HG03095 (cell line): Measurements from ENCODE around the gene OR4K17.
"Not testable (repeated sequence)": the region's sequence is repeated elsewhere in the genome, so short reads cannot be mapped to it uniquely, and the experiment has no call there.

Experiments
- ATAC-seq: cut with Tn5 transposase; IDR thresholded peaks from one replicate; pipeline ENCODE4 v1.9.1; 2021; ENCODE audit warnings: moderate library complexity; ENCODE audit not compliant: unreplicated experiment

OR4K17 gene, protein sequence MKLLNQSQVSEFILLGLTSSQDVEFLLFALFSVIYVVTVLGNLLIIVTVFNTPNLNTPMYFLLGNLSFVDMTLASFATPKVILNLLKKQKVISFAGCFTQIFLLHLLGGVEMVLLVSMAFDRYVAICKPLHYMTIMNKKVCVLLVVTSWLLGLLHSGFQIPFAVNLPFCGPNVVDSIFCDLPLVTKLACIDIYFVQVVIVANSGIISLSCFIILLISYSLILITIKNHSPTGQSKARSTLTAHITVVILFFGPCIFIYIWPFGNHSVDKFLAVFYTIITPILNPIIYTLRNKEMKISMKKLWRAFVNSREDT

DNA sequence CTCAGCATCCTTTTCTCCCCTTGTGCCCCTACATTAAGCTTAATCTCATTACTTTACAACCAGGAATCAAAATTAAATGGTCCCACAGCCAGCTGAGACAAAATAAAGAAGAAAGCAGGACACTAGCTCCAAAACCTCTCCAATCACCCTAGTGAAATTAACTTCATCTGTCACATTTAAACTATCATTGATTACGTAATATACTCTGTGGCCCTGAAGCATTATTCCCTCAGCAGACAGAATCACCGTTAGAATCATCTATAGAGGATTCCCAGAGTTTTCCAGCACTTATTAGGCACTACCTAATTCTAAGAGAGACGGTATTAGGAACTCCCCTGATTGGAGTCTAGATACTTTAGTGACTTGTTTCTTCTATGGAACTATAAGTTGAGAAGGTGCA lies at the start of gene OR4K17:
TSS of gene OR4K17 (plus strand) at position 302 of the 400 bp plus-strand sequence. CDS start 6,761 bp downstream, outside the sequence.
- no peak for ATAC-seq

DNA sequence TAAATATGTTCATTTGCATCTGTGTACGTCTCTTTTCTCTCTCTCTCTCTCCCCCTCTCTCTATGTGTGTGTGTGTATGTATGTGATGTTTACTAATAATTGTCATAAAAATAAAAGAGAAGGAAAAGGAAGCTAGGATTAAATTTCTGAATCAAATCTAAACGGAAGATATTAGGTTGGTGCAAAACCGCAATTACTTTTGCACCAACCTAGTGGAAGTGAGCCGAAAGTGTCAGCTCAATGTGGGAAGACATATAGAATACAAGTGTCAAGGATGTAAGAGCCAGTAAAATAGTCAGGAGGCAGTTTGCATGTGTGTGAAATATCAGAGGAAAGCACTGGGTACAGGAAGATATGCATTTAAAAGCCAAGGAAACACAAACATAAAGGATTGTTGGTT lies 18.5 kb upstream of the OR4K17 start:
- no peak for ATAC-seq

DNA sequence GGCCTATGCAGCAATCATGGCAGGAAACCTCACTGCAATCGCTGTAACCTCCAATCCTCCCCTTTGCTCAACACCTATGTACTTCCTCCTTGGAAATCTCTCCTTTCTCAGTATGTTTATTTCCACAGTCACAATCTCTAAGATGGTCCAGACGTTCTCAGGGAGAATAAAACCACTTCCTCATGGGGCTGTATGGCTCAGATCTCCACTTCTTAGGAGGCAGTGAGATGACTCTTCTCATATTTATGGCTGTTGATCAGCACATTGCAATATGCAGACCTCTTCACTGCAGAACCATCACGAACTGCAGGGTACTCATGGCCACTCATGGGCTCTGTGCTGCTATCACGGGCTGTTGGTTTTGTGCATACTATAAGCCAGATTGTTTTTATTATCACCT lies 17.1 kb upstream of the OR4K17 start:
- ATAC-seq: no peak

DNA sequence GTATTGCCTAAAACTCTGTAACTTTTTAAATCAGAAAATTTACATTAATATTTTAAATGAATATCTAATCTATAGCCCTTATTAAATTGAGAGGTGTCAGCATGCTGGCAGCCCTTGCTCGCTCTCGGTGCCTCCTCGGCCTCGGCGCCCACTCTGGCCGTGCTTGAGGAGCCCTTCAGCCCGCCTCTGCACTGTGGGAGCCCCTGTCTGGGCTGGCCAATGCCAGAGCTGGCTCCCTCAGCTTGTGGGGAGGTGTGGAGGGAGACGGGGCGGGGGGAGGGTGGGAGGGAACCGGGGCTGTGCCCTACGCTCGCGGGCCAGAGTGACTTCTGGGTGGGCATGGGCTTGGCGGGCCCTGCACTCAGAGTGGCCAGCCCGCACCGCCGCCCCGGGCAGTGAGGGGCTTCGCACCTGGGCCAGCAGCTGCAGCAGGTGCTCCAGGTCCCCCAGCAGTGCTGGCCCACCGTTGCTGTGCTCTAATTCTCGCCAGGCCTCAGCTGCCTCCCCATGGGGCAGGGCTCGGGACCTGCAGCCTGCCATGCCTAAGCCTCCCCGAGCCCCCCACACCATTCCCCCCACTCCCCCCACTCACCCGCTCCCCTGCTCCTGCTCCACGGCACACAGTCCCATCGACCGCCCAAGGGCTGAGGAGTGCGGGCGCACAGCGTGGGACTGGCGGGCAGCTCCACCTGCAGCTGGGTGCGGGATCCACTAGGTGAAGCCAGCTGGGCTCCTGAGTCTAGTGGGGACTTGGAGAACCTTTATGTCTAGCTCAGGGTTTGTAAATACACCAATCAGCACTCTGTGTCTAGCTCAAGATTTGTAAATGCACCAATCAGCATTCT lies 11.4 kb upstream of the OR4K17 start:
- not testable (repeated sequence) for ATAC-seq

DNA sequence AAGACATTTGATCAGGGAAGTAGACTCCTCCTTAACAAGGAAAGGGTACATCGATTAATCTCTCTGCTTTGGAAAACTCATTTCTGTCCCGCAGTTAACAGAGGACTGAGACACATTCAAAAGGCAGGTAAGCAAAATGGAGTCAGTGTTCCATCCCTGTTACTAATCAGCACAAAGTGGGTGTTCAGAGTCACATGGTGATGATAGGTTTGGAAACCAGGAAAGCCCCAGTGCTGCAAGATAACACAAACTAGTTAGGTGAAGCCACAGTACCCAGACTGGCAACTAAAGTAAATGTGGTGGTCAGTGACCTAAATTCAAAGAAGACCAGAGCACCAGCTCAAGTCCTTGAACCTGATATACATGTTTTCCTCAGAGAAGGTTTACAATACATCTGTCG lies 1.8 kb downstream of the OR4K17 start:
- ATAC-seq: no peak

DNA sequence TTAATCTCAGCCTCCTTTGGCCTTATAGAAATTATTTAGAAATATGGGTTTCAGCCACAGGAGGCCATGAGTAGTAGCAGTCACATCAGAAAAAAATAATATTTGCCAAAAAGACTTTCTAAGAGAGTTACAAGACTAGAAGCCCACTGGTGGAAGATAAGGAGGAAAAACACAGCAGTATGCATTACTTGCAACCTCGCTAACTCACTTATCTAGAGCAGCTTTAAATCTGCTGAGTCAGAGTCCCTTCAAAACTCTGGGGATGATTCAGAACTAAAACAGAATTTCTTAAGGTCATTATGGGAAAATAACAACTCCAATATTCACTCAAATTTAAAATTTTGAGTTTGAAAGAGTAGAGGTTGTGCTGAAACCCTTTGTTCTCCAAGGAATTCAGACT lies 6.2 kb downstream of the OR4K17 start:
- ATAC-seq: no peak

DNA sequence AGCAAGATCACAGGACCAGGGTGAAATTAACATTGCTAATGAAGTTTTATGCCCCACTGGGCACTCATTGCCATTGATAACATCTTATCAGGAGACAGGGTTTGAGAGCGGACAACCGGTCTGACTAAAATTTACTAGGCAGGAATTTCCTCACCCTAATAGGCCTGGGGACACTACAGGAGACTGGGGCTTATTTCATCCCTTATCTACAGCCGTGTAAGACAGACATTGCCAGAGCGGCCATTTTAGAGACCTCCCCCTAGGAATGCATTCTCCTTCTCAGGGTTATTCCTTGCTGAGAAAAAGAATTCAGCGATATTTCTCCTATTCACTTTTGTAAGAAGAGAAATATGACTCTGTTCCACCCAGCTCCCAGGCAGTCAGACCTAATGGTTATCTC lies 8.3 kb downstream of the OR4K17 start:
- ATAC-seq: no peak

DNA sequence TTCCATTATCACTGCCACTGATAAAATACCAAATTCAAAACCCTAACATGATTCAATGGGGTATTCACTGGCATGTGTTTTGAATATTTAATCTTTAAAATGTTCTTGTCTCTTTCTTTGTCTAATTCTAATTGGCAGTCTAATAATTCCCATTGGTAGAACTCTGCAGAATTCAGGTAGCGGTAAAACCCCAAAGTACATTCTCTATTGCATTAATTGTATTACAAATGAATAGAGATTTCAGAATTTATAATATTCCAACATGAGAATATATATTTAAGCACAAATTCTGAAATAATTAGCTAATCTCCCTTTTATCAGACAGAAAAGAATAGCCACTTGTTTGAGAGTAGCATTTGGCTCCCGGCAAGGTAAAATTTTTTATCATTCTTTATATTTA lies 28.0 kb downstream of the OR4K17 start, which contains the start of gene OR4N5:
TSS of gene OR4N5 (plus strand) at position 301 of the 400 bp plus-strand sequence. CDS start 4,916 bp downstream, outside the sequence.
- ATAC-seq: no peak

DNA sequence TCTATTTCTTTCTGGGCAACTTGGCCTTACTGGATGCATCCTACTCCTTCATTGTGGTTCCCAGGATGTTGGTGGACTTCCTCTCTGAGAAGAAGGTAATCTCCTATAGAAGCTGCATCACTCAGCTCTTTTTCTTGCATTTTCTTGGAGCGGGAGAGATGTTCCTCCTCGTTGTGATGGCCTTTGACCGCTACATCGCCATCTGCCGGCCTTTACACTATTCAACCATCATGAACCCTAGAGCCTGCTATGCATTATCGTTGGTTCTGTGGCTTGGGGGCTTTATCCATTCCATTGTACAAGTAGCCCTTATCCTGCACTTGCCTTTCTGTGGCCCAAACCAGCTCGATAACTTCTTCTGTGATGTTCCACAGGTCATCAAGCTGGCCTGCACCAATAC lies 33.4 kb downstream of the OR4K17 start:
- ATAC-seq: no peak

DNA sequence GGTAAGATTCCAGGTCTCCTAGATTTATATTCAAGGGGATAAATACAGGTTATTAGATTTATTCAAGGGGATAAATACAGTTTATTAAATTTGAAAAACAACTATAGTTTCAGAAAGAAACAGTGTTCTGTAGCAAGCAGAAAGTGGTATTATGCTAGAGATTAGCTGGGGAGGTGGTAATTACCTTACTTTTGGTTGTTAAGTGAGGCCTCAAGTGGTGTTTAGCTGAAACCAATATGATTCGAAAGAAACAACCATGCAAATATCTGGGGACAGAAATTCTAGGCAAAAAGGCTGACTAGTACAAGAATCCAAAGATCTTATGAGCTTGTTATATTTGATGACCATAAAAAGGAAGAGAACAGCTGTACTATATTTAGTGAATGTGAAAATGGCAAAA lies 34.3 kb downstream of the OR4K17 start:
- no peak for ATAC-seq

DNA sequence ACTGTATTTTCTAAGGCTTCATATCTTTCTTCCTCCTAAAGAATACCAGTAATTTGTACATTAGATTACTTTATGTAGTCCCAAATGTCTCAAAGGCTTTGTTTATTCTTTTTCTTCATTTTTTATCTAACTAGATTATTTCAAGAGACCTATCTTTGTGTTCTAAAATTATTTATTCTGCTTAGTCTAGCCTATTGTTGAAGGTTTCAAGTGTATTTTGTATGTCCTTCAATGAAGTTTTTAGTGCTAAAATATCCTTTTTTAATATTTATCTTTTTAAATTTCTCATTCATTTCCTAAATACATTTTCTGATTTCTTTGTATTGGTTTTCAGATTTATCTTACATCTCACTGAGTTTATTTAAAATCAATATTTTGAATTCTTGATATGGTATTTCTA lies 53.9 kb downstream of the OR4K17 start:
- no peak for ATAC-seq

DNA sequence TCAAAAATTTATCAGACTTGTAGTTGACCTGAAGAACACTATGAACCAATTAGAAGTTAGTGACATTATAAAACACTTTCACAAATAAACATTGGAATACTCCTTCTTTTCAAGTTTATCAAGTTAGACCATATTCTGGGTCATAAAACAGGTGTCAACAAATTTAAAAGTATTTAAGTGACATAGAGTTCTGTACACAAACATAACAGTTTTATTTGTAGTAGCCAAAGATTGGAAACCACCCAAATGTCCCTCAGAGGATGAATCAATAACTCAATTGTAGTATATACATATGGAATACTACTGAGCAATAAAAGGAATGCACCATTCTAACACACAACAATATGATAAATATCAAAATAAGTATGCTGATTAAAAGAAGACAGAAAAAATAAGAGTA lies 56.6 kb downstream of the OR4K17 start:
- no peak for ATAC-seq

DNA sequence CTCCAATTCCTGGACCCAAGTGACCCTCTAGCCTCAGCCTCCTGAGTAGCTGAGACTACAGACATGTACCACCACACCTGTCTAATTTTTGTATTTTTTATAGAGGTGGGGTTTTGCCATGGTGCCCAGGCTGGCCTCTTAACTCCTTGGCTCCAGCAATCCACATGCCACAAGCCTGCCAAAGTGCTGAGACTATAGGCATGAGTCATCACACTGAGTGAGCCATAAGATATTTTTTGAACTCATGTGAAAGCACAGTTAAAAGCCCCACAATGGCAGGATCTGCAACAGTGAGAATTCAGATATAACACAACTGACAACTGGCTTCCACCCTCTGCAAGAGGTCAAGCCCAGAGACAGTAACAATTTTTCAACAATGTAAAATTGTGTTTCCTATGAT lies 59.3 kb downstream of the OR4K17 start:
- ATAC-seq: not testable (repeated sequence)
